Loucy (cell line): Measurements from ENCODE around the gene WDR87.

Source experiments
- H2AFZ ChIP-seq: fragments of 200-600 bp; sonication (generic); 2 replicates; pipeline ENCODE4 v1.6.0; 2016; ENCODE audit warnings: antibody characterized with exemption, mild to moderate bottlenecking, low read length, moderate library complexity
- H3F3A ChIP-seq: fragments of 200-600 bp; 2 replicates; pipeline ENCODE4 v1.6.0; 2016; ENCODE audit warnings: antibody characterized with exemption, low read depth, mild to moderate bottlenecking
- H3K27me3 ChIP-seq: fragments of 200-600 bp; sonication (generic); 2 replicates; pipeline ENCODE4 v1.6.1; 2014; ENCODE audit warnings: low read length, mild to moderate bottlenecking; ENCODE audit not compliant: insufficient read depth, poor library complexity, severe bottlenecking
- H3K36me3 ChIP-seq: fragments of 200-600 bp; sonication (generic); 2 replicates; pipeline ENCODE4 v1.6.1; 2016; ENCODE audit warnings: low read length; ENCODE audit not compliant: insufficient read depth
- H3K4me1 ChIP-seq: fragments of 200-600 bp; sonication (generic); 2 replicates; pipeline ENCODE4 v1.5.1; 2014; ENCODE audit warnings: low read length, mild to moderate bottlenecking; ENCODE audit not compliant: insufficient read depth, poor library complexity, severe bottlenecking
- H3K4me2 ChIP-seq: fragments of 200-600 bp; sonication (generic); 2 replicates; pipeline ENCODE4 v1.6.0; 2014; ENCODE audit warnings: antibody characterized with exemption, low read length, low read depth, mild to moderate bottlenecking; ENCODE audit not compliant: poor library complexity, severe bottlenecking
- H3K4me3 ChIP-seq: fragments of 200-600 bp; sonication (generic); 2 replicates; pipeline ENCODE4 v1.5.1; 2014; ENCODE audit warnings: low read length, mild to moderate bottlenecking, mixed read lengths; ENCODE audit not compliant: poor library complexity, severe bottlenecking
- H3K79me2 ChIP-seq: fragments of 200-600 bp; sonication (generic); 2 replicates; pipeline ENCODE4 v1.6.1; 2014; ENCODE audit warnings: low read length; ENCODE audit not compliant: insufficient read depth
- H3K9ac ChIP-seq: fragments of 200-600 bp; sonication (generic); 2 replicates; pipeline ENCODE4 v1.6.0; 2014; ENCODE audit warnings: mild to moderate bottlenecking, low read depth, low read length, moderate library complexity; ENCODE audit not compliant: poor library complexity, severe bottlenecking
- H3K9me2 ChIP-seq: fragments of 200-600 bp; sonication (generic); replicated peaks from 2 replicates; pipeline ENCODE4 v1.6.1; 2016; ENCODE audit warnings: low read depth, low read length, mixed read lengths
- H3K9me3 ChIP-seq: fragments of 200-600 bp; sonication (generic); 2 replicates; pipeline ENCODE4 v1.6.1; 2014; ENCODE audit warnings: mild to moderate bottlenecking, antibody characterized with exemption, low read length, low read depth; ENCODE audit not compliant: insufficient read depth
- H4K20me1 ChIP-seq: fragments of 200-600 bp; sonication (generic); 2 replicates; pipeline ENCODE4 v1.6.0; 2014; ENCODE audit warnings: antibody characterized with exemption, low read length, mild to moderate bottlenecking; ENCODE audit not compliant: insufficient read depth, poor library complexity, severe bottlenecking
- EZH2phosphoT487 ChIP-seq: fragments of 200-600 bp; IDR thresholded peaks from 2 replicates; pipeline ENCODE4 v1.6.1; 2018; ENCODE audit warnings: antibody characterized with exemption, mild to moderate bottlenecking, moderate library complexity, borderline replicate concordance
- TF ChIP-seq, protein P1 (sequence below): fragments of 200-600 bp; sonication (generic); conservative IDR thresholded peaks from 2 replicates; pipeline ENCODE4 v1.5.1; 2014; ENCODE audit warnings: mild to moderate bottlenecking, antibody characterized with exemption, low read length

The WDR87 gene

DNA sequence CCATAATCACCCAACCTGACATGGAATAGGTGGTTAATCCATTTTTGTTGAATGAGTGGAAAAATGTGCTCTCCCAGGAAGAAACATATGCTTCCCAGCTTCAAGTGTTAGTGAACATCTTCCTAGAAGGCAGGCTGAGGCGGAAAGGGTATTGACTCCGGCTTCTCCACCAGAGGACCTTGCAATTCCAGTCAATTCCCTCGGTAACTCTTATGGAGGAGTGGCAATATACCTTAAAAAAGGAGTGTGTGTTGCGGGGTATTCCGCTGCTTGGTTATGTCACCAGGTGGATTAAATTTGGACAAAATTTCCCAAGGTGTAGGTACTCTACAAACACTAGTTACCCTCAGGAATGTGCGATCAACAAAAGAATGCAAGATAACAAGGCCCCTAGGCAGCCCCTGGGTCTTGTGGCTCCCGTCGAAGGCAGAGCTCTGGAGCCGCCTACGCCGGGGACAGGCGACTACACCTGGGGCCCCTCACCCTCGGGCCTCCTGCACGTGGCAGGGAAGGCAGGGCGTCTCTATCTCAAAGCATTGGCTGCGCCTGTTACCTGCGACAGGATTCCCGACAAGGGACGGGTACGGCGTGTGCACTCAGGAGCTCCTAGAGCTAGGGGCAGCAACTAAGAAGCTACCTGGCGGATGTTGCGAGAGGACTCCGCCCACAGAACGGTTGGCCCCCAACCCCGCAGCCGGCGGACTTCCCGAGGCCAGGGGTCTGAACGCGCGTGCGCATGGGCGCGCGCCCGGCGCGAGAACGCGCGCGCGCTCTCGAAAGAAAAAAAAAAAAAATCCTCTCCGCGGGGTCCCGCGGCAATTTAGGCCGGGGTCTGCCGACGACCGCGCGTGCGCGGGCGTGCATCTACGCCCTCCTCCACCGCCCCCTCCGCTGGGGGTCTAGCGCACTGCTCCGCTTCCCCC lies at the start of gene WDR87:
Gene WDR87, minus strand, starts transcription at position 649 of the 923 bp plus-strand sequence. CDS start 8,355 bp downstream, outside the sequence.
- H3K79me2 ChIP-seq = peaks cover 37% of the 10 kb centered on the region
- H3K27me3 ChIP-seq = no peaks in the 10 kb centered on the region
- peak within 1 kb of the TSS; percentile 99 for H2AFZ ChIP-seq
- peaks cover 29% of the 10 kb centered on the region for H3K4me1 ChIP-seq
- TF ChIP-seq, protein P1, sequence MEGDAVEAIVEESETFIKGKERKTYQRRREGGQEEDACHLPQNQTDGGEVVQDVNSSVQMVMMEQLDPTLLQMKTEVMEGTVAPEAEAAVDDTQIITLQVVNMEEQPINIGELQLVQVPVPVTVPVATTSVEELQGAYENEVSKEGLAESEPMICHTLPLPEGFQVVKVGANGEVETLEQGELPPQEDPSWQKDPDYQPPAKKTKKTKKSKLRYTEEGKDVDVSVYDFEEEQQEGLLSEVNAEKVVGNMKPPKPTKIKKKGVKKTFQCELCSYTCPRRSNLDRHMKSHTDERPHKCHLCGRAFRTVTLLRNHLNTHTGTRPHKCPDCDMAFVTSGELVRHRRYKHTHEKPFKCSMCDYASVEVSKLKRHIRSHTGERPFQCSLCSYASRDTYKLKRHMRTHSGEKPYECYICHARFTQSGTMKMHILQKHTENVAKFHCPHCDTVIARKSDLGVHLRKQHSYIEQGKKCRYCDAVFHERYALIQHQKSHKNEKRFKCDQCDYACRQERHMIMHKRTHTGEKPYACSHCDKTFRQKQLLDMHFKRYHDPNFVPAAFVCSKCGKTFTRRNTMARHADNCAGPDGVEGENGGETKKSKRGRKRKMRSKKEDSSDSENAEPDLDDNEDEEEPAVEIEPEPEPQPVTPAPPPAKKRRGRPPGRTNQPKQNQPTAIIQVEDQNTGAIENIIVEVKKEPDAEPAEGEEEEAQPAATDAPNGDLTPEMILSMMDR = peak; percentile 15; the same call in 1 of the 2 replicates
- no peak for TF ChIP-seq EZH2phosphoT487
- H3K4me2 ChIP-seq = peak within 1 kb of the TSS; percentile 93
- no peaks in the 10 kb centered on the region for H3F3A ChIP-seq
- no peaks in the 10 kb centered on the region for H3K36me3 ChIP-seq
- H4K20me1 ChIP-seq = peaks cover 12% of the 10 kb centered on the region
- no peaks in the 10 kb centered on the region for H3K9me2 ChIP-seq
- no peaks in the 10 kb centered on the region for H3K9me3 ChIP-seq
- peak within 1 kb of the TSS; percentile 92 for H3K4me3 ChIP-seq
- H3K9ac ChIP-seq = peak within 1 kb of the TSS; percentile 87

DNA sequence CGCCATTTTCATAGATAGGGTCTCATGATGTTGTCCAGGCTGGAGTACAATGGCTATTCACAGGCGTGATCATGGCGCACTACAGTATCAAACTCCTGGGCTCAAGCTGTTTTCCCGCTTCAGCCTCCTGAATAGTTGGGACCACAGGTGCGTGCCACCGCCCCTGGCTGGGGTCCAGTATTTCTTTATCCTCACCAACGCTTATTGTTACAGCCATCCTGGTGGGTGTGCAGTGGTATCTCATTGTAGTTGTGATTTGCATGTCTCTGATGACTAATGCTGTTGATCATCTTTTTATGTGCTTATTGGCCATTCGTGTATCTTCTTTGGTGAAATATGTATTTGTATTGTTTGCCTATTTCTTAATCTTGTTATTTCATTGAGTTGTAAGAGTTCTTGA lies 49.6 kb upstream of the WDR87 start:
- no peaks in the 10 kb centered on the region for H3F3A ChIP-seq
- H3K79me2 ChIP-seq = peaks cover 8% of the 10 kb centered on the region; the same call in 1 of the 2 replicates
- H3K27me3 ChIP-seq = no peaks in the 10 kb centered on the region
- H3K4me1 ChIP-seq = no peaks in the 10 kb centered on the region
- TF ChIP-seq, protein P1 = no peak
- no peak for TF ChIP-seq EZH2phosphoT487
- H4K20me1 ChIP-seq = no peaks in the 10 kb centered on the region
- H3K4me3 ChIP-seq = no peak overlapping the region
- H3K36me3 ChIP-seq = no peaks in the 10 kb centered on the region
- H3K9ac ChIP-seq = no peak overlapping the region
- H3K4me2 ChIP-seq = no peak overlapping the region
- no peaks in the 10 kb centered on the region for H3K9me2 ChIP-seq
- H2AFZ ChIP-seq = no peak overlapping the region
- no peaks in the 10 kb centered on the region for H3K9me3 ChIP-seq

DNA sequence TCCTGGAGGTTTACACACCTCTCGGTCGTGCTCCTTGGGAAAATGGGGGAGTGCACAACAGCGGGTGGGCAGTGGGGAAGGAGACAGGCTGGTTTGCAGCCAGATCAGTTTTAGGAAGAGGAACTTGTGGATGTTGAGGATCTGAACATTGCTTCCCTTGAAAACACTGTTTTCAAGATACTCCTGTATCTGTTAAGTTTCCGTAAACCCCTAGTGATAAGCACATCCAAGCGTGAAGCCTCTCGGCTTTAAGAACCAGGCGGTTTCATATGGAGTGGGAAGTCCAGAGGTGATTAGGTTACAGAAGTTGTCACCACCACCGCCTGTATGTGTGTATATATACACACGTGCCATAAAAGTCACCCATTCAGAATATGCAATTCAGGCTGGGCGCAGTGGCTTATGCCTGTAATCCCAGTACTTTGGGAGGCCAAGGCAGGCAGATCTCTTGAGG lies 48.1 kb upstream of the WDR87 start:
- H3K27me3 ChIP-seq = no peaks in the 10 kb centered on the region
- H3K9me2 ChIP-seq = no peaks in the 10 kb centered on the region
- no peak overlapping the region for H3K4me3 ChIP-seq
- H3K9ac ChIP-seq = no peak overlapping the region
- H3K9me3 ChIP-seq = no peaks in the 10 kb centered on the region
- TF ChIP-seq, protein P1 = no peak
- TF ChIP-seq EZH2phosphoT487 = no peak
- no peaks in the 10 kb centered on the region for H3F3A ChIP-seq
- no peaks in the 10 kb centered on the region for H3K36me3 ChIP-seq
- no peaks in the 10 kb centered on the region for H3K4me1 ChIP-seq
- no peak overlapping the region for H2AFZ ChIP-seq
- H4K20me1 ChIP-seq = no peaks in the 10 kb centered on the region
- H3K4me2 ChIP-seq = no peak overlapping the region
- H3K79me2 ChIP-seq = peaks cover 5% of the 10 kb centered on the region; the same call in 1 of the 2 replicates
